ENCODE measurements around the gene VSIG10L.

VSIG10L gene

GRCh38 chr19:51311351-51312257 is 30.3 kb downstream of the VSIG10L start, which contains the start of gene IGLON5:
Gene IGLON5 (plus strand): TSS chr19:51311644. CDS start chr19:51311848, 204 bp downstream.
- DNase-seq = no peak

DNA sequence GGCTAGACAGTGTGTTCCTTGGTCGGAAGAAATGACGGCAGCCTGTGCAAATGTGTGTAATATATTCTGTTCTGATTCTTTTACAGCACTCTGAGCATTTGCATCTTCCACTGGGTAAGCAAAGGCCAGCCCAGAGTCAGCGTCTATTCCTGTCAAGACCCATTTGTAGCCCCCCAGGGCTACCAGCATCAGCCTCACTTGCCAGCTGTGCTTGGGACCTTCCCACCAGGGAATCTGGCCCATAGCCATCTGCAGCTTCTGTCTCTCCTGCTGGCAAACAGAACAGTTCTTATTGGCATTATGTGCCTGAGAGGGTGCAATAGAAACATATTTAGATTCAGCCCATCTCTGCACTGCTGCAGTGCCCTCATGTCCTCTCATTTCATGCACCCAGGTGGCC is 36.5 kb downstream of the VSIG10L start:
- DNase-seq = no peak

GRCh38 chr19:51301266-51301665 is 40.7 kb downstream of the VSIG10L start:
- no peak for DNase-seq

- no peak for DNase-seq
Observed at GRCh38 chr19:51297406-51297805, 44.5 kb downstream of the VSIG10L start.

GRCh38 chr19:51296336-51297093 is 45.4 kb downstream of the VSIG10L start:
- no peak for DNase-seq

DNA sequence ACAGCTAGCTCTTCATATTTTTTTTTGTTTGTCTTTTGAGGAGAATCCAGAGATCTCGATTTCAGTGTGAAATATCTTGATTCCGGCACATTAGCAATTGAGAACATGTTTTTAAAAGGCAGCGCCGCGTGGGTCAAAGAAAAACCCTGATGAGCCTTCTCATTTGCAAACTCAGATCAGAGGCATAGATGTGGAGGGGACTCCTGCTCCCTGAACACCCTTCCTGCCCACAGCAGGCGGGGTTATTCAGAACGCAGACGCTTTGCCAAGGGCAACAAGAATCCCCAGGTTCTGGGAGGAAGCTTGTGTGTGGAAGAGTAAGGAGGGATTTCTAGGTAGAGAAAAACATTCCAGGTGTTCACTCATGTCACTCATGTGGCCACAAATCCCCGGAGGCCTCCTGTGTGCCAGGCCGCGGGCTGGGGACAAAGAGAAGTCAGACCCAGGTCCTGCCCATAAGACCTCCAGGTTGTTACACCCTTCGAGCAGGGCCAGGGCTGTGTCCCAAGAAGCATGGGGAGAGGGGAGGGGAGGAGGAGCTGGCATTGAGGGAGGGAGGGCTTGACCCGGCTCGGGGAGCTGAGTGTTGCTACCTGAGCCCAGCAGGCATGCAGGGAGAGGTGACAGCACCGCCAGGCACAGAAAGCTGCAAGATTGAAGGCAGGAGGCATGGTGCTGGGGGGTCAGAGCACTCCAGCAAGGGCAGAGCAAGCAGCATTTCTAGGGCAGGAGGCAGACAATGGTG is 46.4 kb downstream of the VSIG10L start:
- DNase-seq = no peak

DNA sequence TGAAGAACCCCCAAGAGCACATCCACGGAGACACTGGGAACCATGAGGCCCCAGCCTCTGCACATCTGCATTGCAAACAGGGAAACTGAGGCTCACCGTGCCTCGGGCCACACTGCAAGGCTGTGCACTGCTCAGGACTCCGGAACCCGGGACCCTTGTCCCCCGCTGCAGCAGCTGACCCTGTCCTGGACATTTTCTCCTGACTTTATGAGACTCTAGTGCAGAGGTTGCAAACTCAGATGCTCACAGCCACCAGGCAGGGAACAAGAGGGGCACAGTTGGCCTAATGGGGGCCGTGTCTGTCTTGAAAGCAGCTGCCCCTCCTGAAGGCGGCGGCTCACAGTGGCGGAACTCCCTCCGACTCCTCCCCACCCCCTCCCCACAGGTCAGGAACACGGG is 47.0 kb downstream of the VSIG10L start:
- no peak for DNase-seq

DNA sequence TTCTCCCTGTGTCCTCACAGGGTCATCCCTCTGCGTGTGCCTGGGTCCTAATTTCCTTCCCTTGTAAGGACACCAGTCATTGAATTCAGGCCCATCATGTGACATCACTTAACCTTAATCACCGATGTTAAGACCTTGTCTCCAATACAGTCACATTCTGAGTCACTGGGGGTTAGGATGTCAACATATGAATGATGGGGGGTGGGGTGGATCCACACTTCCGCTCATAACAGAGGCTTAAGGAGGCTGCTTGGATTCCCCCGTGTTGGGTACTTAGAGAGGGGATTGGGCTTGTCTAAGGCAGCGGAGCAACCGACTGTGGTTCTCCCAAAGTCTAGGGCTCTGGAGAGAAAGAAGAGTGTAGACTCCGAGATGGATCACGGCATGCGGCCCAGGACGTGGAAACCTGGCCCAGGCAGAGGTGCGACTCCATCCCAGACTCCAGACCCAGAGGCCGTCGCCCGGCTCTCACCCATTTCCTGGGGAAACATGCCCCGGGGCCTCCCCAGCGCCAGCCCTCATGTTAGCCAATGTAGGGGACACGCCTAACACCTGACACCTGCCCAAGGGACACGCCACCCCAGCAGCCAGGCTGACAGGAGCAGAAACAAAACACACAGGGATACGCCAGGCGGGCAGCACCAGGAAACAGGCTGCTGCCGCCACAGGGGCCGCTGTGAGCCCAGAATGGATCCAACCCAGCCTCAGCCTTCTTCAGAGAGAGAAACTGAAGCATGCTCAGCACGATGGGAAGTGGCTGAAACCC is 47.5 kb downstream of the VSIG10L start:
- DNase-seq = no peak

- no peak for DNase-seq
Observed at GRCh38 chr19:51293571-51294210, 48.2 kb downstream of the VSIG10L start.

GRCh38 chr19:51292971-51293370 is 49.0 kb downstream of the VSIG10L start:
- DNase-seq = no peak

DNA sequence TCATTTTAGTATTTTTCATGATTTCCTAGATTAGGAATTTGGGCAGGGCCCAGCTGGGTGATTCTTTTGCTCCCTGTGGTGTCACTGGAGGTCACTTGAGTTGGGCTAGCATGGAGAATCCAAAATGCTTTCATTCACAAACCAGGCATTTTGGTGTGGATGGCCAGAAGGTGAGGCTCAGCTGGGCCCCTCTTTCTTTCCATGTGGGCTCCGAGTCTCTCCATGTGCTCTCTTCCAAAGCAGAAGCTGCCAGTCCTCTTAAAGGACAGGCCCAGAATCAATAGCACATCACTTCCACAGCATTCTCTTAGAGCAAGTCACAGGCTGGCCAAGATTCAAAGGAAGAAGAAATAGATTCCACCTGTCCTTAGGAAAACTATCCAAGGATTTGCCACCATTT is 52.3 kb downstream of the VSIG10L start:
- no peak for DNase-seq

GRCh38 chr19:51285682-51286081 is 56.3 kb downstream of the VSIG10L start:
- DNase-seq = no peak

DNA sequence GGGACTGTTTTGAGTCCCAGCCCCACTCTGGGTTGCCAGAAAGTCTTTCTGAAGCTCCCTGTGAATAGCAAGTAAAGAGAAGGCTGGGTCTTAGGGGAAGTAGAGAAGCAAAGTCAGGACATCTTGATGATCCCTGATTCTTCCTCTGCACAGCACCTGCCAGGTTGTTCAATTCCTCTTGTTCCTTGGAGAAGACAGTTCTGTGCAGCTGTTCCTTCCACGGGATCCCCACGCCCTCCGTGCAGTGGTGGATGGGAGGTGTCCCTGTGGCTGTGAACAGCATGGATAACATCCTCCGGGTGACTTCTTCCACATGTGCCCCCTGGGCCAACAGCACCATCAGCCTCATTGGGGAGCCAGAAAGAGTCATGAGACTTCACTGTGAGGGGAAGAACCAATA is 59.6 kb downstream of the VSIG10L start:
- DNase-seq = no peak
